Effector memory CD8-positive, alpha-beta T cell (primary cell): Measurements from ENCODE around the gene TMEM108.

Experiments used
- ATAC-seq: fragments of 150-1000 bp; cut with Tn5 transposase; replicated peaks from 2 replicates; pipeline ENCODE4 v1.10.0; 2021; ENCODE audit warnings: mild to moderate bottlenecking, moderate library complexity
- DNase-seq, 3 experiments: peaks; one replicate each; pipeline ENCODE4 v3.0.0; 2021
- H3K27ac Mint-ChIP-seq, 2 donors: one replicate each; pipeline ENCODE4 v1.8.0; 2022; ENCODE audit warnings: mild to moderate bottlenecking in 2 of 2, mixed read lengths in 2 of 2, moderate library complexity in 2 of 2
- H3K27me3 Mint-ChIP-seq, 2 donors: one replicate each; pipeline ENCODE4 v1.8.0; 2022; ENCODE audit warnings: mixed read lengths in 2 of 2
- H3K36me3 Mint-ChIP-seq: one replicate; pipeline ENCODE4 v1.8.0; 2022; ENCODE audit warnings: mild to moderate bottlenecking, moderate library complexity, mixed read lengths; ENCODE audit not compliant: insufficient read depth
- H3K4me1 Mint-ChIP-seq, 2 donors: one replicate each; pipeline ENCODE4 v1.8.0; 2022; ENCODE audit warnings: low read depth in 2 of 2, mixed read lengths in 2 of 2
- H3K4me3 Mint-ChIP-seq, 2 donors: one replicate each; pipeline ENCODE4 v1.8.0; 2022; ENCODE audit warnings: mild to moderate bottlenecking in 2 of 2, mixed read lengths in 2 of 2, moderate library complexity in 2 of 2
- H3K9me3 Mint-ChIP-seq, 2 donors: one replicate each; pipeline ENCODE4 v1.8.0; 2022; ENCODE audit warnings: mixed read lengths in 2 of 2

Gene TMEM108

GRCh38 chr3:133276594-133276993, 238.4 kb downstream of the TMEM108 start:
- no peak overlapping the region for H3K27ac Mint-ChIP-seq
- H3K27me3 Mint-ChIP-seq, result peaks cover 0 to 28% of the 10 kb centered on the region in 2 donors
- DNase-seq, result no peak

GRCh38 chr3:133277813-133278212, 239.6 kb downstream of the TMEM108 start:
- DNase-seq, result no peak
- peaks cover 0 to 21% of the 10 kb centered on the region in 2 donors for H3K27me3 Mint-ChIP-seq
- no peak overlapping the region for H3K27ac Mint-ChIP-seq
- H3K4me1 Mint-ChIP-seq, result no peaks in the 10 kb centered on the region
- no peak for ATAC-seq
- H3K4me3 Mint-ChIP-seq, result no peak overlapping the region
- no peaks in the 10 kb centered on the region for H3K36me3 Mint-ChIP-seq
- no peaks in the 10 kb centered on the region for H3K9me3 Mint-ChIP-seq

More at GRCh38 chr3:133276594-133276993, 238.4 kb downstream of the TMEM108 start:
- Mint-ChIP-seq H3K4me1 (no peaks in the 10 kb centered on the region), H3K36me3 (no peaks in the 10 kb centered on the region), H3K4me3 (no peak overlapping the region), H3K9me3 (no peaks in the 10 kb centered on the region)
- no peak for ATAC-seq

GRCh38 chr3:133278260-133279043, 240.3 kb downstream of the TMEM108 start:
- Mint-ChIP-seq H3K4me1 (no peaks in the 10 kb centered on the region), H3K27me3 (peaks cover 0 to 21% of the 10 kb centered on the region in 2 donors)
- ATAC-seq, result no peak

GRCh38 chr3:133280586-133280985, 242.4 kb downstream of the TMEM108 start:
- H3K9me3 Mint-ChIP-seq, result no peaks in the 10 kb centered on the region
- peaks cover 10 to 12% of the 10 kb centered on the region in 2 donors for H3K27me3 Mint-ChIP-seq
- no peaks in the 10 kb centered on the region for H3K4me1 Mint-ChIP-seq
- no peak overlapping the region for H3K4me3 Mint-ChIP-seq
- no peak overlapping the region for H3K27ac Mint-ChIP-seq
- DNase-seq (no peak), ATAC-seq (no peak)
- H3K36me3 Mint-ChIP-seq, result no peaks in the 10 kb centered on the region

More at GRCh38 chr3:133278260-133279043, 240.3 kb downstream of the TMEM108 start:
- Mint-ChIP-seq H3K4me3 (no peak overlapping the region), H3K9me3 (no peaks in the 10 kb centered on the region), H3K36me3 (no peaks in the 10 kb centered on the region), H3K27ac (no peak overlapping the region)
- DNase-seq, result no peak

- no peaks in the 10 kb centered on the region for H3K9me3 Mint-ChIP-seq
- no peak for DNase-seq
- peaks cover 21 to 25% of the 10 kb centered on the region in 2 donors for H3K27me3 Mint-ChIP-seq
- no peaks in the 10 kb centered on the region for H3K36me3 Mint-ChIP-seq
- no peak for ATAC-seq
- no peaks in the 10 kb centered on the region for H3K4me1 Mint-ChIP-seq
- H3K4me3 Mint-ChIP-seq, result no peak overlapping the region
- no peak overlapping the region for H3K27ac Mint-ChIP-seq
Measured at GRCh38 chr3:133282236-133282635, 244.0 kb downstream of the TMEM108 start.

GRCh38 chr3:133283958-133284807, 246.0 kb downstream of the TMEM108 start:
- Mint-ChIP-seq H3K27me3 (peaks cover 22 to 27% of the 10 kb centered on the region in 2 donors), H3K36me3 (no peaks in the 10 kb centered on the region), H3K4me3 (no peak overlapping the region), H3K27ac (no peak overlapping the region), H3K4me1 (no peaks in the 10 kb centered on the region), H3K9me3 (no peaks in the 10 kb centered on the region)
- no peak for ATAC-seq
- DNase-seq, result no peak

GRCh38 chr3:133289322-133289721, 251.1 kb downstream of the TMEM108 start:
- Mint-ChIP-seq H3K4me3 (no peak overlapping the region), H3K27ac (no peak overlapping the region), H3K36me3 (no peaks in the 10 kb centered on the region), H3K9me3 (no peaks in the 10 kb centered on the region), H3K4me1 (no peaks in the 10 kb centered on the region), H3K27me3 (peaks cover 25 to 39% of the 10 kb centered on the region in 2 donors)
- ATAC-seq, result no peak
- DNase-seq, result no peak

GRCh38 chr3:133292296-133292695, 254.1 kb downstream of the TMEM108 start:
- H3K4me3 Mint-ChIP-seq, result no peak overlapping the region
- H3K9me3 Mint-ChIP-seq, result no peaks in the 10 kb centered on the region
- H3K4me1 Mint-ChIP-seq, result no peaks in the 10 kb centered on the region
- no peak for DNase-seq
- no peaks in the 10 kb centered on the region for H3K36me3 Mint-ChIP-seq
- peaks cover 1 to 27% of the 10 kb centered on the region in 2 donors for H3K27me3 Mint-ChIP-seq
- H3K27ac Mint-ChIP-seq, result no peak overlapping the region
- no peak for ATAC-seq

- DNase-seq (no peak), ATAC-seq (no peak)
- no peaks in the 10 kb centered on the region for H3K4me1 Mint-ChIP-seq
- peaks cover 0 to 27% of the 10 kb centered on the region in 2 donors for H3K27me3 Mint-ChIP-seq
- no peaks in the 10 kb centered on the region for H3K9me3 Mint-ChIP-seq
- no peak overlapping the region for H3K27ac Mint-ChIP-seq
- no peak overlapping the region for H3K4me3 Mint-ChIP-seq
- H3K36me3 Mint-ChIP-seq, result no peaks in the 10 kb centered on the region
Measured at GRCh38 chr3:133293397-133294110, 255.4 kb downstream of the TMEM108 start.

- Mint-ChIP-seq H3K27me3 (peaks cover 0 to 27% of the 10 kb centered on the region in 2 donors), H3K9me3 (no peaks in the 10 kb centered on the region), H3K4me3 (no peak overlapping the region), H3K27ac (no peak overlapping the region), H3K4me1 (no peaks in the 10 kb centered on the region), H3K36me3 (no peaks in the 10 kb centered on the region)
- ATAC-seq, result no peak
- no peak for DNase-seq
Measured at GRCh38 chr3:133294253-133294652, 256.1 kb downstream of the TMEM108 start.

GRCh38 chr3:133295199-133295901, 257.2 kb downstream of the TMEM108 start:
- no peak overlapping the region for H3K4me3 Mint-ChIP-seq
- ATAC-seq, result no peak
- H3K27me3 Mint-ChIP-seq, result peaks cover 0 to 24% of the 10 kb centered on the region in 2 donors
- H3K36me3 Mint-ChIP-seq, result no peaks in the 10 kb centered on the region
- no peak overlapping the region for H3K27ac Mint-ChIP-seq
- no peaks in the 10 kb centered on the region for H3K9me3 Mint-ChIP-seq
- no peaks in the 10 kb centered on the region for H3K4me1 Mint-ChIP-seq
- no peak for DNase-seq

GRCh38 chr3:133295944-133296917, 258.0 kb downstream of the TMEM108 start:
- H3K36me3 Mint-ChIP-seq, result no peaks in the 10 kb centered on the region

More at GRCh38 chr3:133295944-133296917, 258.0 kb downstream of the TMEM108 start:
- H3K4me3 Mint-ChIP-seq, result no peak overlapping the region
- no peak overlapping the region for H3K27ac Mint-ChIP-seq
- peaks cover 0 to 27% of the 10 kb centered on the region in 2 donors for H3K27me3 Mint-ChIP-seq
- no peaks in the 10 kb centered on the region for H3K9me3 Mint-ChIP-seq
- ATAC-seq, result no peak
- DNase-seq, result no peak
- no peaks in the 10 kb centered on the region for H3K4me1 Mint-ChIP-seq
